ENCODE measurements around the gene AK5. TPM values are rescaled to one million over a fixed set of nuclear protein-coding genes. Genes with fewer than 3 reads are reported as not detected.

AK5 gene
- polyA plus RNA-seq, 2 of the 4 experiments (the other 2 are of a cell fraction): 4.9 to 6.1 TPM

GRCh38 chr1:77553568-77554291, 271.9 kb downstream of the AK5 start:
- DNase-seq (ENCODE audit: low read depth in 1 of 2, low spot score in 1 of 2): no peak
- TF ChIP-seq BCL3 (IDR thresholded peaks at IDR 0.05): no peak
- TF ChIP-seq MAFK (IDR thresholded peaks at IDR 0.05; ENCODE audit: partially characterized antibody): peak; percentile 16
- ChIA-PET POLR2A (no interaction called here), CTCF (interaction anchor here (1.5 kb wide), 1 partner anchor 14 kb away, joined by 3 read pairs; no protein-coding TSS in a partner anchor)
- no peak for ATAC-seq
- WGBS (ENCODE audit: missing lambda C conversion rate): 74% methylated on average over 9 of the region's 9 CpGs
- Histone ChIP-seq H3K9me3 (no peaks in the 10 kb centered on the region), H3K4me1 (no peaks in the 10 kb centered on the region), H3K4me3 (no peak overlapping the region), H3K4me2 (no peak overlapping the region), H3K27ac (no peak overlapping the region)
- no peak for FAIRE-seq

GRCh38 chr1:77556045-77556444, 274.2 kb downstream of the AK5 start:
- no peak for ATAC-seq
- no peaks in the 10 kb centered on the region for H3K4me1 ChIP-seq
- ChIA-PET POLR2A (no interaction called here), CTCF (no interaction called here)
- DNase-seq (ENCODE audit: low read depth in 1 of 2, low spot score in 1 of 2): no peak
- no peak overlapping the region for H3K27ac ChIP-seq
- WGBS (ENCODE audit: missing lambda C conversion rate): 81% methylated on average over 1 of the region's 1 CpG
- no peak overlapping the region for H3K4me3 ChIP-seq
- no peak for FAIRE-seq
- no peak overlapping the region for H3K4me2 ChIP-seq
- TF ChIP-seq HOXB5 (CRISPR knock-in tag; IDR thresholded peaks at IDR 0.05): no peak
- TF ChIP-seq ELK1 (IDR thresholded peaks at IDR 0.05; ENCODE audit: low read depth, low read length): no peak
- no peak for TF ChIP-seq SREBF2 (IDR thresholded peaks at IDR 0.05)
- no peak for TF ChIP-seq ZNF302 (CRISPR knock-in tag; IDR thresholded peaks at IDR 0.05)
- TF ChIP-seq FOXS1 (CRISPR knock-in tag; IDR thresholded peaks at IDR 0.05): no peak
- no peaks in the 10 kb centered on the region for H3K9me3 ChIP-seq

GRCh38 chr1:77557053-77557452, 275.2 kb downstream of the AK5 start:
- POLR2A ChIA-PET: no interaction called here

GRCh38 chr1:77558591-77559164, 276.9 kb downstream of the AK5 start:
- H3K9me3 ChIP-seq: no peaks in the 10 kb centered on the region
- H3K4me1 ChIP-seq: no peaks in the 10 kb centered on the region
- CTCF ChIA-PET: interaction anchor here (0.9 kb wide), 1 partner anchor 21 kb away, joined by 5 read pairs; no protein-coding TSS in a partner anchor
- H3K4me2 ChIP-seq: no peak overlapping the region
- FAIRE-seq (no peak), DNase-seq (ENCODE audit: low read depth in 1 of 2, low spot score in 1 of 2) (no peak), ATAC-seq (no peak)
- 94% methylated on average over 5 of the region's 5 CpGs for WGBS (ENCODE audit: missing lambda C conversion rate)
- POLR2A ChIA-PET: no interaction called here
- TF ChIP-seq MAZ (IDR thresholded peaks at IDR 0.05; ENCODE audit: borderline replicate concordance, low read depth, low read length): no peak
- no peak for TF ChIP-seq HMGXB4 (CRISPR knock-in tag; IDR thresholded peaks at IDR 0.05; ENCODE audit: borderline replicate concordance)
- TF ChIP-seq MAX (IDR thresholded peaks at IDR 0.05): no peak
- no peak for TF ChIP-seq ZFP36 (IDR thresholded peaks at IDR 0.05; ENCODE audit: borderline replicate concordance, partially characterized antibody)
- TF ChIP-seq BHLHE40 (IDR thresholded peaks at IDR 0.05; ENCODE audit: low read depth, low read length): no peak
- H3K27ac ChIP-seq: no peak overlapping the region
- H3K4me3 ChIP-seq: no peak overlapping the region

More at GRCh38 chr1:77557053-77557452, 275.2 kb downstream of the AK5 start:
- CTCF ChIA-PET: interaction anchor here (1.0 kb wide), 1 partner anchor 14 kb away, joined by 4 read pairs; no protein-coding TSS in a partner anchor
- 85% methylated on average over 4 of the region's 4 CpGs for WGBS (ENCODE audit: missing lambda C conversion rate)
- H3K9me3 ChIP-seq: no peaks in the 10 kb centered on the region
- FAIRE-seq: no peak
- no peak overlapping the region for H3K4me2 ChIP-seq
- H3K27ac ChIP-seq: no peak overlapping the region
- ATAC-seq: no peak
- H3K4me1 ChIP-seq: no peaks in the 10 kb centered on the region
- DNase-seq (ENCODE audit: low read depth in 1 of 2, low spot score in 1 of 2): no peak
- no peak for TF ChIP-seq RNF2 (IDR thresholded peaks at IDR 0.05; ENCODE audit: borderline replicate concordance, low read depth)
- no peak for TF ChIP-seq ZC3H11A (IDR thresholded peaks at IDR 0.05)
- no peak for TF ChIP-seq HOXB13 (CRISPR knock-in tag; IDR thresholded peaks at IDR 0.05; ENCODE audit: low read depth)
- no peak for TF ChIP-seq EP300 (IDR thresholded peaks at IDR 0.05)
- TF ChIP-seq EHMT2 (IDR thresholded peaks at IDR 0.05; ENCODE audit: low read depth): no peak
- TF ChIP-seq FOSB (CRISPR knock-in tag; IDR thresholded peaks at IDR 0.05): no peak
- TF ChIP-seq NPAS2 (CRISPR knock-in tag; IDR thresholded peaks at IDR 0.05; ENCODE audit: borderline replicate concordance): no peak
- TF ChIP-seq GATA3 (IDR thresholded peaks at IDR 0.05; ENCODE audit: borderline replicate concordance): no peak
- no peak for TF ChIP-seq MAFK (IDR thresholded peaks at IDR 0.05; ENCODE audit: partially characterized antibody)
- TF ChIP-seq EHF (CRISPR knock-in tag; IDR thresholded peaks at IDR 0.05): no peak
- TF ChIP-seq HDAC2 (IDR thresholded peaks at IDR 0.05): no peak
- no peak overlapping the region for H3K4me3 ChIP-seq

Measured in A549 (cell line).